Prostate gland (tissue), 2 donors: ENCODE measurements around the gene DOK4. TPM values are rescaled to one million over a fixed set of nuclear protein-coding genes. Genes with fewer than 3 reads are reported as not detected.
"Not testable (repeated sequence)": the region's sequence is repeated elsewhere in the genome, so short reads cannot be mapped to it uniquely, and the experiment has no call there.

Source experiments
- DNase-seq: peaks from one replicate; pipeline ENCODE4 v3.0.0-alpha.2; 2019; ENCODE audit warnings: low spot score
- H3K27ac ChIP-seq, 2 donors: fragments of 200-600 bp; sonication (generic); 2 replicates each; pipeline ENCODE4 v1.5.1; 2017 to 2019
- H3K27me3 ChIP-seq: fragments of 200-600 bp; sonication (generic); replicated peaks from 2 replicates; pipeline ENCODE4 v1.5.1; 2019; ENCODE audit not compliant: insufficient read depth
- H3K36me3 ChIP-seq, 2 donors: fragments of 200-600 bp; sonication (generic); 1 replicate in 1 of 2; 2 replicates in 1 of 2; pipeline versions ENCODE4 v1.5.1 to v1.8.1; 2017 to 2019
- H3K4me1 ChIP-seq: fragments of 200-600 bp; sonication (generic); replicated peaks from 2 replicates; pipeline ENCODE4 v1.5.1; 2019
- H3K4me3 ChIP-seq, 2 donors: fragments of 200-600 bp; sonication (generic); 2 replicates each; pipeline ENCODE4 v1.5.1; 2017 to 2019
- H3K9me3 ChIP-seq: fragments of 200-600 bp; sonication (generic); 2 replicates; pipeline ENCODE4 v1.5.1; 2017
- CTCF ChIP-seq, 4 experiments: fragments of 200-600 bp in 2 of 4; fragments of 450-650 bp in 2 of 4; sonication (generic) in 2 of 4; IDR thresholded peaks; 1 replicate in 3 of 4; 2 replicates in 1 of 4; pipeline ENCODE4 v1.5.1; 2016 to 2019; ENCODE audit warnings: antibody characterized with exemption in 4 of 4, mild to moderate bottlenecking in 2 of 4, moderate library complexity in 2 of 4
- POLR2A ChIP-seq: fragments of 450-650 bp; IDR thresholded peaks from one replicate; pipeline ENCODE4 v1.6.1; 2016; ENCODE audit warnings: antibody characterized with exemption, mild to moderate bottlenecking
- POLR2AphosphoS5 ChIP-seq: sonication (generic); formaldehyde crosslinking; IDR thresholded peaks from one replicate; pipeline ENCODE4 v1.6.1; 2017; ENCODE audit warnings: antibody characterized with exemption
- WGBS: methylation state at CpG from one replicate; pipeline ENCODE4 v1.1.5; 2018; 5-methylcytosine and 5-hydroxymethylcytosine counted together
- intact Hi-C: fragments of 100-400 bp; cut with DNase I; formaldehyde crosslinking; loops from one replicate; pipeline ENCODE4 v1.14.2; 2022
- total RNA-seq, 2 donors: library from RNA; depleted of rRNA; stranded (reverse); fragments of >200 nt; gene quantifications; one replicate each; pipeline ENCODE4 v1.1.0, GENCODE V29; 2016

DOK4 gene
- total RNA-seq, 2 donors from 2014 or later, result 26.3 to 55.4 TPM

GRCh38 chr16:57503366-57503765 is 17.1 kb upstream of the DOK4 start:
- no peaks in the 10 kb centered on the region for H3K27me3 ChIP-seq
- intact Hi-C loops, result no loop called here
- 70% methylated on average over 14 of the region's 15 CpGs for WGBS

DNA sequence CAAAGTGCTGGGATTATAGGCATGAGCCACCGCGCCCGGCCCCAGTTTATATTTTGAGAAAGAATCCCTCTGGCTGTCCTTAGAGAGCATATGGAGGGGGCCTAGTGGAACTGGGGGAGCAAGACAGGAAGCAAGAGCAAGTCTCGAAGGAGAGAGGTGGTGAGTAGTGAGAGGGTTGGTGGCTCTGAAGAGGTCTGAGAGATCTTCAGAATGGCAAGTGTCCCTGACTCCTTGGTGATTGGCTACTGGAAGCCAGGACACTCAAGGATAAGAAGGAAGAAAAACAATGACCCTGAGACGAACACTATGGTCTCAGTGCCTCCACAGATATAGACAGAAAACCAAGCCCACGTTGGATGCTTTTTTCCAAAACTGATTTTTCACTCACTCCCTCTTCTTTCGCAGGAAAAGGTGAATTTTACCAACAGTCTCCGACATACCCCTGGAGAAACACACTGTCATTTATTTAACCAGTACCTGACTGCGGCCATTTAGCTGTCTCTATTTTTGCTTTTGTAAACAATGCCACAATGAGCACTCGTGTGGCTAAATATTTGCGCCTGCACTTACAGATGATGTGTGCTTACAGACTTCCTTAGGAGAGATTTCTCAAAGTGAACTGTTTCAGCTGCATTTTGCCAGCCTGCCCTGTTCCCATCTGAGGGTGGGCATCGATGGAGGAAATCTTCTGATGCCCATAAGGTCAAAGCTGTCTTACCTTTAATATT is 15.9 kb upstream of the DOK4 start:
- H3K9me3 ChIP-seq, result no peaks in the 10 kb centered on the region
- H3K36me3 ChIP-seq, result no peaks in the 10 kb centered on the region
- no peak for DNase-seq
- no peak overlapping the region for H3K27ac ChIP-seq
- WGBS, result 85% methylated on average over 12 of the region's 12 CpGs
- H3K4me1 ChIP-seq, result no peaks in the 10 kb centered on the region
- TF ChIP-seq CTCF (IDR thresholded peaks at IDR 0.05) (no peak), POLR2AphosphoS5 (no peak), POLR2A (no peak)
- no peaks in the 10 kb centered on the region for H3K27me3 ChIP-seq
- intact Hi-C loops, result no loop called here
- H3K4me3 ChIP-seq, result no peak overlapping the region

More at GRCh38 chr16:57503366-57503765, 17.1 kb upstream of the DOK4 start:
- no peak overlapping the region for H3K27ac ChIP-seq
- H3K4me1 ChIP-seq, result no peaks in the 10 kb centered on the region
- H3K9me3 ChIP-seq, result no peaks in the 10 kb centered on the region
- no peak overlapping the region for H3K4me3 ChIP-seq
- no peaks in the 10 kb centered on the region for H3K36me3 ChIP-seq
- TF ChIP-seq POLR2A, result no peak
- no peak for TF ChIP-seq CTCF (IDR thresholded peaks at IDR 0.05)
- TF ChIP-seq POLR2AphosphoS5, result no peak
- no peak for DNase-seq

DNA sequence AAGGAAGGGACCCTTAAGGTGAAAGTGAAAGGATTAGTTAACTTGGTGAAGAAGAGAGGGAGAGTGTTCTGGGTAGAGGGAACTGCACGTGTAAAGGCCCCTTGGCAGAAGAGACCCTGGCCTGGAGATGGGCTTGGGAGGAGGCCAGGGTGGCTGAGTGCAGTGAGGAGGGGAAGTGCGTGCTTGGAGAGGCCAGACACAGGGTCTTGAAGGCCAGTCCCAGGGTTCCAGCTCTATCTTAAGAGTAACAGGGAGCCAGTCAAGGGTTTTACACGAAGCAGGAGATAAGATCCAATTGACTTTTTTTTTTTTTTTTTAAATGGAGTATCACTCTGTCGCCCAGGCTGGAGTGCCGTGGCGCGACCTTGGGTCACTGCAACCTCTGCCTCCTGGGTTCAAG is 15.2 kb upstream of the DOK4 start:
- Histone ChIP-seq H3K36me3 (no peaks in the 10 kb centered on the region), H3K27ac (no peak overlapping the region), H3K27me3 (no peaks in the 10 kb centered on the region), H3K4me3 (no peak overlapping the region), H3K4me1 (no peaks in the 10 kb centered on the region), H3K9me3 (no peaks in the 10 kb centered on the region)
- intact Hi-C loops, result no loop called here
- WGBS, result 82% methylated on average over 7 of the region's 7 CpGs
- TF ChIP-seq POLR2A (no peak), CTCF (IDR thresholded peaks at IDR 0.05) (no peak), POLR2AphosphoS5 (no peak)
- no peak for DNase-seq

DNA sequence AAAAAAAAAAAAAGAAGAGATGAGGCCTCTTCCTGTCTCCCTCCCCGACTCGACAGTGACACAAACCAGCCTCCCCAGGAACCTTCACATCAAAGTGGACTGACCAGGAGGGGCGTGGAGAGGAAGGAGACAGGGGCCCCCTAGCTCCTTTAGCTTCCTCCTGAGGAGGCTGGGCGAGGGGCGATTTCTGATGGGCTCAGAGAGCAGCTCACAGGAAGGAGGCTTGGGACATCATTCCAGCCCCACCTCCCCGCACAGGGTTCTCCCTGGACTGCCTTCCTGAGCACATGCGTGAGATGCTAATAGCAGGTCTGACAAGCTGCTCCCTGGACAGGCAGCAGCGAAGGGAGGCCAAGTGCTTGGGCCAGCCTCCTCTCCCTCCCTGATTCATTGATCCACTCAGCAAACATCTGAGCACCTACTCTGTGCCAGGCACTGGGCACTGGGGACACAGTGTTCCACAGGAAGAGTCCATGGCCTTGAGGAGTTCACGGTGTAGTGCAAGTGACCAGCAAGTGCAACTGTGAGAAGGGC is 14.4 kb upstream of the DOK4 start:
- H3K36me3 ChIP-seq, result no peaks in the 10 kb centered on the region
- H3K9me3 ChIP-seq, result no peaks in the 10 kb centered on the region
- H3K27ac ChIP-seq, result no peak overlapping the region
- WGBS, result 70% methylated on average over 9 of the region's 9 CpGs
- DNase-seq, result no peak
- H3K4me3 ChIP-seq, result no peak overlapping the region
- no peaks in the 10 kb centered on the region for H3K4me1 ChIP-seq
- H3K27me3 ChIP-seq, result no peaks in the 10 kb centered on the region
- intact Hi-C loops, result no loop called here
- TF ChIP-seq POLR2AphosphoS5 (no peak), POLR2A (no peak), CTCF (IDR thresholded peaks at IDR 0.05) (no peak)

DNA sequence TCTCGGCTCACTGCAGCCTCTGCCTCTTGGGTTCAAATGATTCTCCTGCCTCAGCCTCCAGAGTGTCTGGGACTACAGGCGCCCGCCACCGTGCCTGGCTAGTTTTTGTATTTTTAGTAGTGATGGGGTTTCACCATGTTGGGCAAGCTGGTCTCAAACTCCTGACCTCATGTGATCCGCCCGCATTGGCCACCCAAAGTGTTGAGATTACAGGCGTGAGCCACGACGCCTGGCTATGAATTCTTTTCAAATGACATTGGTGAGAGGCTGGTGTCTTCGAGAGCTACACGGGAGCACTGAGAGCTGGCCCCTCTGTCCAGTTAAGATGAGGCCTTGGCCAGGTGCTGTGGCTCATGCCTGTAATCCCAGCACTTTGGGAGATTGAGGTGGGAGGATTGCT is 13.6 kb upstream of the DOK4 start:
- H3K4me3 ChIP-seq, H3K27ac ChIP-seq, H3K9me3 ChIP-seq, H3K36me3 ChIP-seq, H3K4me1 ChIP-seq, DNase-seq, intact Hi-C loops, H3K27me3 ChIP-seq: not testable (repeated sequence)
- 89% methylated on average over 11 of the region's 11 CpGs for WGBS
